Activated T-cell treated with anti-CD3 and anti-CD28 coated beads, Interleukin-2, amount 50 U/mL, for 4 hours (primary cell): ENCODE measurements around the gene FYN. TPM values are rescaled to one million over a fixed set of nuclear protein-coding genes. Genes with fewer than 3 reads are reported as not detected.

Experiments
- ATAC-seq, 2 donors: fragments of 200-7000 bp; cut with Tn5 transposase; one replicate each; pipeline ENCODE4 v1.10.0; 2021
- DNase-seq: peaks from one replicate; pipeline ENCODE4 v3.0.0-alpha.2; 2020
- H3K27me3 Mint-ChIP-seq: one replicate; pipeline ENCODE4 v1.8.0; 2021; ENCODE audit warnings: low read depth, mixed read lengths
- H3K36me3 Mint-ChIP-seq: one replicate; pipeline ENCODE4 v1.8.0; 2022; ENCODE audit warnings: mixed read lengths; ENCODE audit not compliant: insufficient read depth
- H3K4me1 Mint-ChIP-seq: one replicate; pipeline ENCODE4 v1.8.0; 2021; ENCODE audit warnings: low read depth, mixed read lengths
- H3K4me3 Mint-ChIP-seq: one replicate; pipeline ENCODE4 v1.8.0; 2021; ENCODE audit warnings: mild to moderate bottlenecking, moderate library complexity, mixed read lengths
- H3K9me3 Mint-ChIP-seq: one replicate; pipeline ENCODE4 v1.8.0; 2021; ENCODE audit warnings: mixed read lengths
- total RNA-seq, 3 donors: library from RNA; stranded (reverse); gene quantifications; one replicate each; pipeline ENCODE4 v1.2.1, GENCODE V29; 2021

The FYN gene
- total RNA-seq, 3 donors from 2014 or later: 481 to 505 (median 485) TPM

DNA sequence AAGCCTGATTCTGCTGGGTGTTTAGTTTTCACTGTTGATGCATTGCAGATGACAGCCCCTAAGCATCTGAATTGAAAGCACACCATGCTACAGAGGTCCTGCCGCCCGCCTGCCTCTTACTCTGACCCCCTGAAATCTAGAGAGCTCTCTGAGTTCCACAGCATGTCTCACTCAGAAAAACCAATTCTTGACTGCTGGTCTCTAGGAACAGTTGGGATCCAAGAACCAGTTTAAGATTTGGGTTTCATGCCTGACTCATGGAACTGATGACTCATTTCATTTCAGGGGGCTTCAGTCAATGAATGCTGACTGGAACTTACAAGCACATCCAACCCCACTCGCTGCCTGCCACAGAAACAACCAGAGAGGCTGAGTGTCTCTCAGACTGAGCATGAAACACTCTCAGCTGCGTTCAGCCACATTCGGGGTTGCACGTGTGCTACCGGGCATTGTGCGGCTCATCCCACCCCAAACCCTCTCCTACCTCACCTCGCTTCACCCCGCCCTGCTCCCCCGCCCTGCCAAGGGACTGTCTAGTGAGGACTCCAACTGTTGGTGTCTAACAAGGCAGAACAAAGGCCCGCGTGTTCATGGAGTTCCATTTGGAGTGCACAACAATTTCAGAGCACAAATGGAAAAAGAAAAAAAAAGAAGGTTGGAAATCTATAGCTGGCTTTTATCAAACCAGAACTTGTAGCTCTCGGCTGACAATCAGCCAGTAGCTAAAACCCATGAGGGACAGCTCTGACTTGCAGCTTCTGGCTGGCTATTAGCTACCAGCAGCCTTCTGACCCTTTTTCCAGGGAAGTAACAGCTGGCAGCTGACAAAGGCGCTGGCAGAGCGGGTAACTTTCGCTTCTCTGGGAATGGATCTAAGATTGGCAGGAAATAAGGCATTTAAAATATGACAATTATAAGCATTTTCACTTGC is 247.5 kb downstream of the FYN start:
- Mint-ChIP-seq H3K9me3 (peaks cover 5% of the 10 kb centered on the region), H3K36me3 (peaks cover 3% of the 10 kb centered on the region), H3K4me3 (no peak overlapping the region), H3K4me1 (no peaks in the 10 kb centered on the region), H3K27me3 (no peaks in the 10 kb centered on the region)
- DNase-seq (no peak), ATAC-seq (peak; percentile 58 to 79)

DNA sequence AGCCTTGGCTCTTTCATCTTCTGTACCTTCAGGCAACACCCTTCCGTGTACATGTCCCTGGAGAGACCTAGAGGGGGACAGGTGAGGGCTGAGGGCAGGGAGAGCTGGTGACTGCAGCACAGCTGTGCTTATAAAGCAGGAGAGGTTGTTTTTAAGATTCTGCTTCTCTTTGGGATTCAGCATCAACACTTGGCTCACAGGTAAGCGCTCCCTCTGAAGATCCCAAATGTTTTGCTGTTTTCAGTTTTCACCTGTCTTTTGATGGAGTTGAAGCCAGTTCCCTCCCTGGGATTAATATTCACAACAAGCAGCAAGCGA is 248.2 kb downstream of the FYN start:
- Mint-ChIP-seq H3K4me3 (no peak overlapping the region), H3K4me1 (no peaks in the 10 kb centered on the region), H3K27me3 (no peaks in the 10 kb centered on the region), H3K36me3 (peaks cover 3% of the 10 kb centered on the region), H3K9me3 (peaks cover 5% of the 10 kb centered on the region)
- ATAC-seq: no peak
- DNase-seq: no peak

- no peak for DNase-seq
- peaks cover 3% of the 10 kb centered on the region for H3K9me3 Mint-ChIP-seq
- no peak for ATAC-seq
- no peak overlapping the region for H3K4me3 Mint-ChIP-seq
- no peaks in the 10 kb centered on the region for H3K4me1 Mint-ChIP-seq
- H3K27me3 Mint-ChIP-seq: no peaks in the 10 kb centered on the region
- peaks cover 3% of the 10 kb centered on the region for H3K36me3 Mint-ChIP-seq
Measured at GRCh38 chr6:111624401-111625098, 248.7 kb downstream of the FYN start.

GRCh38 chr6:111623046-111623718 is 250.1 kb downstream of the FYN start:
- H3K36me3 Mint-ChIP-seq: no peaks in the 10 kb centered on the region
- DNase-seq: no peak
- H3K27me3 Mint-ChIP-seq: no peaks in the 10 kb centered on the region
- H3K4me3 Mint-ChIP-seq: no peak overlapping the region
- H3K4me1 Mint-ChIP-seq: no peaks in the 10 kb centered on the region
- no peak for ATAC-seq
- H3K9me3 Mint-ChIP-seq: no peaks in the 10 kb centered on the region

GRCh38 chr6:111620169-111620568 is 253.1 kb downstream of the FYN start:
- ATAC-seq (no peak), DNase-seq (no peak)
- no peaks in the 10 kb centered on the region for H3K4me1 Mint-ChIP-seq
- no peak overlapping the region for H3K4me3 Mint-ChIP-seq
- H3K36me3 Mint-ChIP-seq: no peaks in the 10 kb centered on the region
- no peaks in the 10 kb centered on the region for H3K9me3 Mint-ChIP-seq
- peaks cover 3% of the 10 kb centered on the region for H3K27me3 Mint-ChIP-seq

- Mint-ChIP-seq H3K27me3 (peaks cover 3% of the 10 kb centered on the region), H3K9me3 (no peaks in the 10 kb centered on the region), H3K4me3 (no peak overlapping the region), H3K36me3 (no peaks in the 10 kb centered on the region), H3K4me1 (no peaks in the 10 kb centered on the region)
- no peak for ATAC-seq
- no peak for DNase-seq
Measured at GRCh38 chr6:111618407-111618806, 254.8 kb downstream of the FYN start.

GRCh38 chr6:111617149-111617548 is 256.1 kb downstream of the FYN start:
- Mint-ChIP-seq H3K36me3 (no peaks in the 10 kb centered on the region), H3K9me3 (peaks cover 3% of the 10 kb centered on the region), H3K4me3 (no peak overlapping the region), H3K27me3 (peaks cover 3% of the 10 kb centered on the region), H3K4me1 (no peaks in the 10 kb centered on the region)
- ATAC-seq (no peak), DNase-seq (no peak)

GRCh38 chr6:111615916-111616612 is 257.2 kb downstream of the FYN start:
- Mint-ChIP-seq H3K4me3 (no peak overlapping the region), H3K9me3 (peaks cover 3% of the 10 kb centered on the region), H3K4me1 (no peaks in the 10 kb centered on the region), H3K27me3 (peaks cover 3% of the 10 kb centered on the region), H3K36me3 (no peaks in the 10 kb centered on the region)
- no peak for DNase-seq
- ATAC-seq: no peak

DNA sequence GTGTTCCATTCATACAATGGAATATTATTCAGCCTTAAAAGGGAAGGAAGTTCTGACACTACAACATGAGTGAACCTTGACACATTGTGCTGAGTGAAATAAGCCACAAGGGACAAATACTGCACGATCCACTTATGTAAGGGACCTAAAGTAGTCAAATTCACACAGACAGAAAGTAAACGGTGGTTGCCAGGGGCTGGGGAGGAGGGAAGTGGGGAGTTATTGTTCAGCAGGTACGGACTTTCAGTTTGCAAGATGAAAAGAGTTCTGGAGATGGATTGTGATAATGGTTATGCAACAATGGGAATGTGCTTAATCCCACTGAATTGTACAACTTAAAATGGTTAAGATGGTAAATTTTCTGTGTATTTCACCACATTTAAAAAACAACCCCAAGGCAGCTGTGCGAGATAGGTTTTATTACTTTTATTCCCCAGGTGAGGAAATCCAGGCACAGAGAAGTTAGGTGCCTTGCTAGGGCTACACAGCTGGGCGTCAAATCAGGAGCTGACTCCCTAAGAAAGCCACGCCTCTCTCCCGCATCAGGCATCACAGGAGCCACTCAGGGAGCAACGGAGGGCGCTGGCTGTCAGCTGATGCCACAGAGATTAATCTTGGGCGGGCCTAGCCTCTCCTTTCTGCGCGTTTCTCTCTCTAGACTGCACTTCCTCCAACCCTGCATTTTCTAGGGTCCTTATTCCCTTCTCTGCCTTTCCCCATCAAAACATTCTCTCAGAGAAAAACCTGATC is 258.2 kb downstream of the FYN start:
- ATAC-seq: no peak
- Mint-ChIP-seq H3K4me3 (no peak overlapping the region), H3K9me3 (peaks cover 3% of the 10 kb centered on the region), H3K27me3 (peaks cover 3% of the 10 kb centered on the region), H3K4me1 (no peaks in the 10 kb centered on the region), H3K36me3 (no peaks in the 10 kb centered on the region)
- no peak for DNase-seq

DNA sequence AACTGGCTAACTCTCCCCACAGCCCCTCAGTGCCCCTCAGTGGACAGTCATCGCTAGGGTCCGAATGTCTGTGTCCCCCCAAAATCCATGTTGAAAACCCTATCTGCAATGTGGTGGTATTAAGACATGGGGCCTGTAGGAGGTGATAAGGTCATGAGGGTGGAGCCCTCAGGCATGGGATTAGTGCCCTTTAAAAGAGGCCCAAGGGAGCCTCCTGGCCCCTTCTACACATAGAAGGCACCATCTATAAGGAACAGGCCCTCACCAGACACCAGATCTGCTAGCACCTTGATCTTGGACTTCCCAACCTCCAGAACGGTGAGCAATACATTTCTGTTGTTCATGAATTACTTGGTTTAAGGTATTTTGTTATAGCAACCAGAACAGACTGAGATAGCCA is 260.9 kb downstream of the FYN start:
- H3K9me3 Mint-ChIP-seq: peaks cover 3% of the 10 kb centered on the region
- H3K36me3 Mint-ChIP-seq: no peaks in the 10 kb centered on the region
- no peaks in the 10 kb centered on the region for H3K4me1 Mint-ChIP-seq
- DNase-seq (no peak), ATAC-seq (no peak)
- H3K4me3 Mint-ChIP-seq: no peak overlapping the region
- H3K27me3 Mint-ChIP-seq: peaks cover 3% of the 10 kb centered on the region

GRCh38 chr6:111610548-111611172 is 262.6 kb downstream of the FYN start:
- Mint-ChIP-seq H3K27me3 (peaks cover 2% of the 10 kb centered on the region), H3K4me3 (no peak overlapping the region), H3K4me1 (peaks cover 8% of the 10 kb centered on the region), H3K9me3 (peaks cover 3% of the 10 kb centered on the region), H3K36me3 (no peaks in the 10 kb centered on the region)
- no peak for DNase-seq
- no peak for ATAC-seq
